ENCODE results near the gene NHSL2.

Gene NHSL2

GRCh38 chrX:72110876-72111708 lies 200.4 kb downstream of the NHSL2 start:
- no peak for DNase-seq (ENCODE audit: low read depth)

- no peak for DNase-seq (ENCODE audit: low read depth)
Observed at GRCh38 chrX:72113461-72113860, 202.8 kb downstream of the NHSL2 start.

- DNase-seq (ENCODE audit: low read depth), result no peak
Observed at GRCh38 chrX:72114306-72114705, 203.7 kb downstream of the NHSL2 start.

DNA sequence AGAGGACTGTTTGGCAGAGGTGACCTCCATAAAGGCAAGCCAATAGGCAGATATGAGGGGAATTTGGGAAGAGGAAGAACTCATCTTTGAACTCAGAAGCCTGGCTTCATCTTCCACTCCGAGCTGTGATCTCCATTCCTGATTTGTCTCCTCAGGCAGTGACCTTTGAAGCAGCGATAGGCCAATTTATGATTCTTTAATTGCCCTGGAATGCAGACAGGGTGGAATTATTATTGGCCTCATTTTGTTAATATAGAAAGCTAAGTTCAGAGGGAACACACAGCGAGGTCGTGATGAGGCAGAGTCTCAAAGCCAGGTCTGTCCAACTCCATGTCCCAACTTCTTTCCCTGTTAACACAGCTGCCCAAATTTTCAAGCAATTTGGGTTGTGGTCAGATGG lies 204.2 kb downstream of the NHSL2 start:
- DNase-seq (ENCODE audit: low read depth), result no peak

GRCh38 chrX:72115380-72115779 lies 204.7 kb downstream of the NHSL2 start:
- no peak for DNase-seq (ENCODE audit: low read depth)

- DNase-seq (ENCODE audit: low read depth), result no peak
Observed at GRCh38 chrX:72117636-72118210, 207.1 kb downstream of the NHSL2 start.

DNA sequence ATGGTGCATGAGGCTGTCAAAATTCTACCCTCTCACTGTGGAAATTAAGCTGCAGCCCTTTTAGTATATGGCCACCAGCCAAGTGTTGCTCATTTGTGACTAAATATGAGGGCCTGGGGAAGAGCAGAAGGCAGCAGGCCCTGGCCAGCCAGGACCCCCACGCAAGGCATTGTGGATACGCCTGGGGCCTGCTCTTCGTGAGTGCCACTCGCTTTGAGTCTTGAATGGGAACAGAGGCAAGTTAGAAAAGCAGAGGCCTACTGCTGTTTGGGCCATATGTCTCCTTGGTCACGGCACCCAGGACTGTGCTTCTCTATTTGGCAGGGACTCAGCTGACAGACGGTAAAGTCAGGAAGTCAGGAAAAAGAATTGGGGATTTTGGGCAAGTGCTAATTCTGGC lies 210.2 kb downstream of the NHSL2 start:
- DNase-seq (ENCODE audit: low read depth), result no peak

- DNase-seq (ENCODE audit: low read depth), result no peak
Observed at GRCh38 chrX:72121383-72121782, 210.7 kb downstream of the NHSL2 start.

GRCh38 chrX:72122621-72123337 lies 212.1 kb downstream of the NHSL2 start:
- no peak for DNase-seq (ENCODE audit: low read depth)

- DNase-seq (ENCODE audit: low read depth), result no peak
Observed at GRCh38 chrX:72123471-72124185, 213.0 kb downstream of the NHSL2 start.

DNA sequence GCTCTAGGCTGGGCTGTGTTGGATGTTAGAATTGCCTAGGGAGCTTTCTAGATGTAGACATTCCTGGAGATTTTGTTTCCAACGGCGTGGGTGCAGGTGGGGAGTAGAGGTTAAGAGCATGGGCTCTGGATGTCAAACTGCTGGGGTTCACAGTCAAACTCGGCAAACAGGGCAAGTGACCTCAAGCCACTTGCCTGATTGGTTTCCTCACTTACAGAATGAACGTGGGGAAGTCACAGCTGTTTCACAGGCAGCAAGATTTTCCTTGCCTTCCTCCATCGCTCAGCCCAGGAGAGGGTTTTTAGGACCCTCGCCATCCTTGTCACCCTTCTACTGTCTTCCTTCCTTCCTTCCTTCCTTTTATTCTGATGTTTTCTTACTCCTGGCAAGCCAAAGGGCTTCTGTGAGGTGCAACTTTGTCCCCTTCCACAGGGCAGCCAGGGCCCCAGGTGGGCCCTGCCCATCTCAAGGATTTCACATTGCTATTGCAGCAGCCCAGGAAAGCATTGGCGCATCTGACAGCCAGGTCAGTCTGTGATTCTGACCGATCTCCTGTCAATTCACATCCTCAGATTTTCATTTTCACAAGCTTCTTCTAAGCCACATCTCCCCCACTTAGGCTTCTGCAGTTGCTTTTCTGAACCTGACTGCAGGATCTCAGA lies 214.0 kb downstream of the NHSL2 start:
- DNase-seq (ENCODE audit: low read depth), result no peak

- DNase-seq (ENCODE audit: low read depth), result no peak
Observed at GRCh38 chrX:72125331-72126047, 214.8 kb downstream of the NHSL2 start.

DNA sequence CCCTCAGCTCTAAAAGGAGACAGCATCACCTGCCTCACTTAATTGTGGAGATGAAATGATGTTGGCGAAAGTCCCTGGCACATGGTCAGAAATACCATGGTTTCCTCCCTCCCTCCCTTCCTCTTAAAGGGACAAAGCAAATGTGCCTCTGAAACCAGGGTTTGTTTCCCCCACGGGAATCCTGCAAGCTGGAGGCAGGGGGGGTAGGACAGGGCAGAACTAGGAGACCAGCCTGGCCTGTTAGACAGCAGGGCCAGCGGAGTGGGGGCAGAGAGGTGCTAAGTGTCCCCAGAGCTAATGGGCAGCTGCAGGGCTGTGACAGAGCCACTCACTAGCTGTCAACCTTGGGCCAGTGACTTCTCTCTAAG lies 215.4 kb downstream of the NHSL2 start:
- DNase-seq (ENCODE audit: low read depth), result no peak

DNA sequence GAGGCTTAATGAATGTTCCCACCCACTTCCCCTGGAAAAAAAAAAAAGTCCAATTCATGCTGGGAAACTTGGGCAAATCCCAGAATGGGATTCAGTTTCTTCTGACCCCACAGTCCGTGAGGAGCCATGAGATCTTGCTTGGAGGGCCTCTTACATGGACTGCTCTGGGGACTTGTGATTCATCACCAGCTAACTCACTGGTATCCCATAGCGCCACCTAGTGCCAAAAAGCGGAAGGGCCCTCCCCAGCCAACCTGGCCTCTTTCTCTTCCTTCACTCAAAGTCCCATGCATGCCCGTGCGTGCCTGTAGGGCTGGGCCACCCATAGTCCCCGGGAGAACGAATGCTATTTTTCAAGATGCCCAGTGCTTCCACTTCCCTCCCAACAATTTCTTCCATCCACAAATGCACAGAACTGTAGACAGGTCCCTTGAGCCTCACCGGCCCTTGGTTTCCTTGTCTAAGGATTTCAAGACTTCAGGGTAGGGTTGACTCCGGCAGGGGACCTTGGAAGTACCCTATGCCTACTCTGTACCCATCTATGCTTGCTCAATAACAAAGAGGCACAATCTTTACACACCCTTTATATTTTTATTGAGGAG lies 216.0 kb downstream of the NHSL2 start:
- DNase-seq (ENCODE audit: low read depth), result peak; percentile 42

DNA sequence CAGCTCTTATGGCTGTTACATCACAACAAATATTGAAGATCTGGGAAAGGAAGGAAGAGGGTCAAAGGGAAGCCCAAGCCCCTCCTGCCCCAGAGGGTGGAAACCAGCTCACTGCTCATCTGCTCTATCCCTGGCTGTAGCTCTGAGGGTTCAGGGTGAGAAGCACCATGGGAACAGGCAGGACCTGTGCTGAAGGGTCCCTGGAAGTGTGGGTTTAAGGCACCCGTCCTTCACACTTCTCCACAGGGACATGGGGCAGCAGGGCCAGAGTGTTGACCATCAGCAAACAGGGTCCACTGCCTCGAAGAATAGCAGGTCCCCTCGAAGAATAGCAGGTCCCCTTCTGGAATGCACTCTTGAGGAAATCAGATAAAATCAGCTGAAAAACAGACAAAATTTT lies 216.7 kb downstream of the NHSL2 start:
- no peak for DNase-seq (ENCODE audit: low read depth)

GRCh38 chrX:72128183-72128834 lies 217.7 kb downstream of the NHSL2 start:
- no peak for DNase-seq (ENCODE audit: low read depth)

DNA sequence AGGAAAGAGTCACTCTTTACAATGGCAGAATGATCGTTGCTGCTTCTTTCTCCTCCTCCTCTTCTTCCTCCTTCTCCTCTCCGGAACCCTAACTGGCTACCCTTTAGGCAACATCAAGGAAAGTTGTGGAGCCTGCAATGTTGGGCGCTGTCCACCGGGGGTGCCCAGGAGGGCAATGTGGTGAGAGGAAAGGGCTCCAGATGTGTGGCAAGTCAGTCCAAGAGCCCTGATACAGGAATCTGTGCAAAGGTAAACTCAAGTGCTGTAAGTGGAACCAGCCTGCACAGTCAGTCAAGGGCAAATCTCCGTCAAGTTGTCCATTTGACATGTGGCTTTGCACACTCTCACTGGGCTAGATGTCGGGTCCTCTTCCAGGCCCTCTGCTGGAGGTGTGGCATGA lies 218.2 kb downstream of the NHSL2 start:
- DNase-seq (ENCODE audit: low read depth), result no peak

DNA sequence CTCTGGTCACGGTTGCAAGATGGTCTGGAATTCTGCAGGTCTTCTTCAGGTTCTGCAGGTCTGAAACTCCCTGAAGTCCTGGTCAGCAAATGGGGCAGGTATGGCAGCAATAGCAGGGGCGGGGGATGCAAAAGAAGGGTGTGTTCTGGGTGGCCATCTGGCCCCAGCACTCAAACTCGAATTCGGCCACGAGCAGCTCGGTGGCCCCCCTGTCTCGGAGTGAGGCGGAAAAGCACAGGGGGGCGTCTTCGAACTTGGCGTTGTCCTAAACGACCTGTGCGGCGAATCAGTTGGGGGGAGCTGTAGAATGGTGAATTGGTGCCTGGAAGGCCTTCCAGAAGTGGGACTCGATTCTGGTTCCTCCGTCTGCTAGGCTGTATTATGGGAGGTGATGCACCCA lies 219.0 kb downstream of the NHSL2 start:
- no peak for DNase-seq (ENCODE audit: low read depth)

DNA sequence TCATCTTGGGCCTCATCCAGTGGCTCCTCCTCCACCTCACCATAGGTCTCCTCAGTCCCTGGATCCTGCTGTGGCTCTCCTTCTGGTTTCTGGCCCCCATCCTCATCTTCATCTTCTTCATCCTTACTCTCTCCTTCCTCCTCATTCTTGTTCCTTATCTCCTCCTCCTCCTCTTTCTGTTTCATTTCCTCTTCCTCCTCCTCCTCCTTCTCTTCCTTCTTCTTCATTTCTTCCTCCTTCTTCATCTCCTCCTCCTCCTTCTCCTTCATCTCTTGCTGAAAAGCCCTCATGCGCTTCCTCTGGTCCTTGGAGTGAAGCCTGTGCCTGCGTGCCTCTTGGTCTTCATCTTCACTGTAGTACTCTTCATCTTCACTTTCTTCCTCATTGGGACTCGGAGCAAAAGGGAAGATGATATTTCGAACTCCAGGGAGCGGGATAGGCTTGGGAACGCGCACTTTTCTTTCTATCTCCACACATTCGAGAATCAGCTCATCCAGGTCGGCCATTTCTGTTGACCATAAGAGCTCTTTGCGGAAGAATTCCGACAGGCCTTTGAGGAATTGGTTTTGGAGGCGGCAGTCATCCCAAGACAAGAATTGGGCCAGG lies 219.6 kb downstream of the NHSL2 start:
- no peak for DNase-seq (ENCODE audit: low read depth)

- DNase-seq (ENCODE audit: low read depth), result no peak
Observed at GRCh38 chrX:72130762-72131250, 220.2 kb downstream of the NHSL2 start.
